ENCODE measurements around the gene LDLRAP1. TPM values are rescaled to one million over a fixed set of nuclear protein-coding genes. Genes with fewer than 3 reads are reported as not detected.

The LDLRAP1 gene
- total and polyA plus RNA-seq, 9 of the 15 experiments (the other 6 are each of a cell fraction or from before 2014, with no cell fraction given) = 0.56 to 29.6 (median 16.2) TPM

DNA sequence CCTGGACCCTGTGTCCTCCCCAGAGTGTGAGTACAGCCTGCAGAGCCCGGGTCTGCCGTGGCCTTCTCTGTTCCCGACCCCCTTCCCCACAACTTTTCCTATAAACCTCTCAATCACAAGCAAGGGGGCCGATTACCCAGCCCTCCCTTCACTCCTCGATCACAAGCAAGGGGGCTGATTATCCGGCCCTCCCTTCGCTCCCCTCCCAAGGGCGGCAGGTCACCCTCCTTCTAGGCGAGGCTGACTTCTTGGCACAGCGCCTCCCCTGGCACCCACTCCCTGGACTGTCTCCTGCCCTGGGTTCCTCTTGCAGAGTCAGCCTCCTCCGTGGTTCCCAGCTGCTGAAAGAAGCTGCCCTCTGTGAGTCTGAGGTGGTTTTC, 12.3 kb upstream of the LDLRAP1 start:
- H3K9me3 ChIP-seq (replicated peaks; ENCODE audit: control insufficient read depth, insufficient read depth, low read depth, low read length) = no peaks in the 10 kb centered on the region
- no peak for FAIRE-seq
- 24% methylated on average over 11 of the region's 11 CpGs for WGBS (ENCODE audit: insufficient coverage, low coverage, missing lambda C conversion rate)
- ATAC-seq = no peak
- POLR2A ChIA-PET = interaction anchor here (0.8 kb wide), 1 partner anchor 288 kb away, joined by 3 read pairs; no protein-coding TSS in a partner anchor
- H3K9ac ChIP-seq (ENCODE audit: insufficient read depth in 1 of 2, low read depth in 2 of 2, low read length in 2 of 2) = peak overlapping the region in 1 of 2 experiments; percentile 64; a peak in 1 of 4 replicates
- no peak overlapping the region for H2AFZ ChIP-seq (ENCODE audit: low read depth, low read length)
- peaks cover 2 to 37% of the 10 kb centered on the region in 2 experiments; a peak in 3 of 5 replicates for H3K4me1 ChIP-seq (replicated peaks in 1 of 2; ENCODE audit: control insufficient read depth in 2 of 2, insufficient read depth in 2 of 2, low read length in 2 of 2)
- H3K27me3 ChIP-seq (ENCODE audit: control insufficient read depth in 2 of 2, insufficient read depth in 2 of 2, low read length in 2 of 2) = peaks cover 6 to 31% of the 10 kb centered on the region in 2 experiments
- no peaks in the 10 kb centered on the region for H3K36me3 ChIP-seq (ENCODE audit: control insufficient read depth, insufficient read depth, low read length)
- in situ Hi-C loops (cut with MboI) (no loop called here), intact Hi-C loops (cut with micrococcal nuclease) (no loop called here)
- H3K27ac ChIP-seq (ENCODE audit: extremely low read depth, low read depth, low read length) = no peak overlapping the region
- CTCF ChIA-PET (ENCODE audit: low intra/inter-chr PET ratio) = no interaction called here
- H3K4me3 ChIP-seq = no peak overlapping the region
- H3K9me1 ChIP-seq (ENCODE audit: control insufficient read depth, insufficient read depth, low read length) = no peaks in the 10 kb centered on the region
- H4K20me1 ChIP-seq (replicated peaks; ENCODE audit: control insufficient read depth, insufficient read depth, low read length) = no peaks in the 10 kb centered on the region
- H3K79me2 ChIP-seq (ENCODE audit: control insufficient read depth, insufficient read depth, low read length) = no peaks in the 10 kb centered on the region
- TF ChIP-seq JUNB (CRISPR knock-in tag; conservative IDR thresholded peaks at IDR 0.05) = no peak
- no peak for TF ChIP-seq PRMT5 (CRISPR knock-in tag; IDR thresholded peaks at IDR 0.05)
- no peak for TF ChIP-seq FOXP1 (CRISPR knock-in tag; IDR thresholded peaks at IDR 0.05)
- TF ChIP-seq TRIM24 (IDR thresholded peaks at IDR 0.05) = no peak
- TF ChIP-seq ELF4 (CRISPR knock-in tag; IDR thresholded peaks at IDR 0.05) = no peak
- TF ChIP-seq, protein P1, sequence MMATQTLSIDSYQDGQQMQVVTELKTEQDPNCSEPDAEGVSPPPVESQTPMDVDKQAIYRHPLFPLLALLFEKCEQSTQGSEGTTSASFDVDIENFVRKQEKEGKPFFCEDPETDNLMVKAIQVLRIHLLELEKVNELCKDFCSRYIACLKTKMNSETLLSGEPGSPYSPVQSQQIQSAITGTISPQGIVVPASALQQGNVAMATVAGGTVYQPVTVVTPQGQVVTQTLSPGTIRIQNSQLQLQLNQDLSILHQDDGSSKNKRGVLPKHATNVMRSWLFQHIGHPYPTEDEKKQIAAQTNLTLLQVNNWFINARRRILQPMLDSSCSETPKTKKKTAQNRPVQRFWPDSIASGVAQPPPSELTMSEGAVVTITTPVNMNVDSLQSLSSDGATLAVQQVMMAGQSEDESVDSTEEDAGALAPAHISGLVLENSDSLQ (IDR thresholded peaks at IDR 0.05) = no peak
- TF ChIP-seq MTA2 (IDR thresholded peaks at IDR 0.05; ENCODE audit: low read depth) = no peak
- TF ChIP-seq SRSF3 (IDR thresholded peaks at IDR 0.05; ENCODE audit: insufficient read depth, low read length) = no peak
- TF ChIP-seq, protein P2, sequence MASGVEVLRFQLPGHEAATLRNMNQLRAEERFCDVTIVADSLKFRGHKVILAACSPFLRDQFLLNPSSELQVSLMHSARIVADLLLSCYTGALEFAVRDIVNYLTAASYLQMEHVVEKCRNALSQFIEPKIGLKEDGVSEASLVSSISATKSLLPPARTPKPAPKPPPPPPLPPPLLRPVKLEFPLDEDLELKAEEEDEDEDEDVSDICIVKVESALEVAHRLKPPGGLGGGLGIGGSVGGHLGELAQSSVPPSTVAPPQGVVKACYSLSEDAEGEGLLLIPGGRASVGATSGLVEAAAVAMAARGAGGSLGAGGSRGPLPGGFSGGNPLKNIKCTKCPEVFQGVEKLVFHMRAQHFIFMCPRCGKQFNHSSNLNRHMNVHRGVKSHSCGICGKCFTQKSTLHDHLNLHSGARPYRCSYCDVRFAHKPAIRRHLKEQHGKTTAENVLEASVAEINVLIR (CRISPR knock-in tag; IDR thresholded peaks at IDR 0.05) = no peak
- TF ChIP-seq ZNF785 (CRISPR knock-in tag; IDR thresholded peaks at IDR 0.05) = no peak
- no peak for TF ChIP-seq PHF21A (IDR thresholded peaks at IDR 0.05; ENCODE audit: borderline replicate concordance, low read depth)
- TF ChIP-seq, protein P3, sequence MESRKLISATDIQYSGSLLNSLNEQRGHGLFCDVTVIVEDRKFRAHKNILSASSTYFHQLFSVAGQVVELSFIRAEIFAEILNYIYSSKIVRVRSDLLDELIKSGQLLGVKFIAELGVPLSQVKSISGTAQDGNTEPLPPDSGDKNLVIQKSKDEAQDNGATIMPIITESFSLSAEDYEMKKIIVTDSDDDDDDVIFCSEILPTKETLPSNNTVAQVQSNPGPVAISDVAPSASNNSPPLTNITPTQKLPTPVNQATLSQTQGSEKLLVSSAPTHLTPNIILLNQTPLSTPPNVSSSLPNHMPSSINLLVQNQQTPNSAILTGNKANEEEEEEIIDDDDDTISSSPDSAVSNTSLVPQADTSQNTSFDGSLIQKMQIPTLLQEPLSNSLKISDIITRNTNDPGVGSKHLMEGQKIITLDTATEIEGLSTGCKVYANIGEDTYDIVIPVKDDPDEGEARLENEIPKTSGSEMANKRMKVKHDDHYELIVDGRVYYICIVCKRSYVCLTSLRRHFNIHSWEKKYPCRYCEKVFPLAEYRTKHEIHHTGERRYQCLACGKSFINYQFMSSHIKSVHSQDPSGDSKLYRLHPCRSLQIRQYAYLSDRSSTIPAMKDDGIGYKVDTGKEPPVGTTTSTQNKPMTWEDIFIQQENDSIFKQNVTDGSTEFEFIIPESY (CRISPR knock-in tag; IDR thresholded peaks at IDR 0.05) = no peak
- TF ChIP-seq, protein P4, sequence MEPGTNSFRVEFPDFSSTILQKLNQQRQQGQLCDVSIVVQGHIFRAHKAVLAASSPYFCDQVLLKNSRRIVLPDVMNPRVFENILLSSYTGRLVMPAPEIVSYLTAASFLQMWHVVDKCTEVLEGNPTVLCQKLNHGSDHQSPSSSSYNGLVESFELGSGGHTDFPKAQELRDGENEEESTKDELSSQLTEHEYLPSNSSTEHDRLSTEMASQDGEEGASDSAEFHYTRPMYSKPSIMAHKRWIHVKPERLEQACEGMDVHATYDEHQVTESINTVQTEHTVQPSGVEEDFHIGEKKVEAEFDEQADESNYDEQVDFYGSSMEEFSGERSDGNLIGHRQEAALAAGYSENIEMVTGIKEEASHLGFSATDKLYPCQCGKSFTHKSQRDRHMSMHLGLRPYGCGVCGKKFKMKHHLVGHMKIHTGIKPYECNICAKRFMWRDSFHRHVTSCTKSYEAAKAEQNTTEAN (CRISPR knock-in tag; IDR thresholded peaks at IDR 0.05) = no peak
- no peak for TF ChIP-seq CC2D1A (IDR thresholded peaks at IDR 0.05)
- TF ChIP-seq SMAD4 (CRISPR knock-in tag; conservative IDR thresholded peaks at IDR 0.05) = no peak
- TF ChIP-seq KAT8 (IDR thresholded peaks at IDR 0.05; ENCODE audit: low read depth) = no peak
- no peak for TF ChIP-seq SMAD2 (IDR thresholded peaks at IDR 0.05; ENCODE audit: low read depth, low read length)
- TF ChIP-seq SRF (CRISPR knock-in tag; IDR thresholded peaks at IDR 0.05) = no peak
- TF ChIP-seq, protein P5, sequence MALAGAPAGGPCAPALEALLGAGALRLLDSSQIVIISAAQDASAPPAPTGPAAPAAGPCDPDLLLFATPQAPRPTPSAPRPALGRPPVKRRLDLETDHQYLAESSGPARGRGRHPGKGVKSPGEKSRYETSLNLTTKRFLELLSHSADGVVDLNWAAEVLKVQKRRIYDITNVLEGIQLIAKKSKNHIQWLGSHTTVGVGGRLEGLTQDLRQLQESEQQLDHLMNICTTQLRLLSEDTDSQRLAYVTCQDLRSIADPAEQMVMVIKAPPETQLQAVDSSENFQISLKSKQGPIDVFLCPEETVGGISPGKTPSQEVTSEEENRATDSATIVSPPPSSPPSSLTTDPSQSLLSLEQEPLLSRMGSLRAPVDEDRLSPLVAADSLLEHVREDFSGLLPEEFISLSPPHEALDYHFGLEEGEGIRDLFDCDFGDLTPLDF (CRISPR knock-in tag; IDR thresholded peaks at IDR 0.05) = no peak
- no peak overlapping the region for H3K4me2 ChIP-seq (ENCODE audit: insufficient read depth, low read length)
- no peak for DNase-seq (ENCODE audit: extremely low read depth in 1 of 4, low spot score in 3 of 4)
- no TSS peak for BruUV-seq (replicated peaks)

Data from K562 (cell line).